HG03571 (cell line): ENCODE measurements around the gene CSRNP3.
"Not testable (repeated sequence)": the region's sequence is repeated elsewhere in the genome, so short reads cannot be mapped to it uniquely, and the experiment has no call there.

ENCODE experiments used
- ATAC-seq: cut with Tn5 transposase; IDR thresholded peaks from one replicate; pipeline ENCODE4 v1.9.1; 2021; ENCODE audit not compliant: unreplicated experiment

The CSRNP3 gene

GRCh38 chr2:165631089-165631488, 161.6 kb downstream of the CSRNP3 start:
- ATAC-seq = no peak

- ATAC-seq = no peak
Observed at GRCh38 chr2:165632594-165632993, 163.1 kb downstream of the CSRNP3 start.

GRCh38 chr2:165633431-165633830, 163.9 kb downstream of the CSRNP3 start:
- no peak for ATAC-seq

GRCh38 chr2:165634282-165634681, 164.8 kb downstream of the CSRNP3 start:
- ATAC-seq = no peak

DNA sequence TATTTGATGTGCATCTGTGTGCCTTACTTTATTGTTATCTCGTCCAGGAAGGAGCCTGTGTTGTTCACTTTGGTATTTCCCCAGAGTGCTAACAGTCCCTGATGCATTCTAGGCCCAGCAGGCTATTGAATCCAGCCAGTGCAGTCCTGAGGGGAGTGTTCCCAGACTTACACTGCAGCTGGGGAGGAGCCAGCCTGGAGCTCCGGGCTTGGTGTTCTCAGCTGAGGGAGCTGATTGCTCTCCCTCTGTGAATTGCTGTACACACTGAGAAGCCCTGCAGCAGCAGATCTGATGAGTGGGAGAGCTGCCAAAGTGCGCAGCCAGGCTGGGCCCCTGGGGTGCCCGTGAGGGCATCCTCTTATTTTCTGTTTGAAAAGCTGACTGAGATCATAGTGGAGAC, 165.4 kb downstream of the CSRNP3 start:
- ATAC-seq = no peak

DNA sequence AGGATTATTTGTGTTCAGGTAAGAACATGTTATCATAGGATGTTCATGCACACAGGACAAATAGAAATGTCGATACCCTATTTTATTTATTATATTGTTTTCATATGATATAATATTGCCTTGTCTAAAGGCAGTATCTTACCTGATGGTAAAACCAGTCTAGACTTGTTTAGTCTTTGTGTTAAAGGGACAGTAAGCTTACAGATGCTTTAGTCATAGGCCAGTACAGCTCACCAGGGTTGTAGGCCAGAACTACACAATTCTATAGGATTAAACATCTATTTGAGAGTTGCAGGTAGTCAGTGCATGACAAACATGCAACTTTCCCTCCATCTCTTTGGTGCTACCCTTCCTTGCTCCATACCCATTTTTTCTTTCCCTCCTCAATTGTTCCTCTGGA, 166.0 kb downstream of the CSRNP3 start:
- ATAC-seq = no peak

- ATAC-seq = no peak
Observed at GRCh38 chr2:165636959-165637358, 167.5 kb downstream of the CSRNP3 start.

DNA sequence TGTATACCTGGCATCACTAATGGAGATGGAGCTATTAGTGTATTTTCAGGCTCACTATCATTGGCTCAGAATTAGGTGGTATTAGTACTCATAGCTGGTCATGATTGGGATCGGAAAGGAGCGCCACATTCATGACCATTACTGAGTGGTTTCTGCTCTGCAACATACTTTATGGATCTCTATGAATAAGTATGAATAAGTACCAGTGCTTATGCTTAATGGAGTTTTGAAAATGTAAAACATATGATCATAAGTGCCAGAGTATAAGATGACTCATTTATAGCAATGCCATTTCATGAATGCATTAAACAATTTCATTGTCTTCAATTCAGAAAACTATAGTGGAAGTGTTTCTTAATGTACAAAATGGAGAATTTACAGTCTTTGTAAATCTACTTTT, 167.9 kb downstream of the CSRNP3 start:
- ATAC-seq = no peak

DNA sequence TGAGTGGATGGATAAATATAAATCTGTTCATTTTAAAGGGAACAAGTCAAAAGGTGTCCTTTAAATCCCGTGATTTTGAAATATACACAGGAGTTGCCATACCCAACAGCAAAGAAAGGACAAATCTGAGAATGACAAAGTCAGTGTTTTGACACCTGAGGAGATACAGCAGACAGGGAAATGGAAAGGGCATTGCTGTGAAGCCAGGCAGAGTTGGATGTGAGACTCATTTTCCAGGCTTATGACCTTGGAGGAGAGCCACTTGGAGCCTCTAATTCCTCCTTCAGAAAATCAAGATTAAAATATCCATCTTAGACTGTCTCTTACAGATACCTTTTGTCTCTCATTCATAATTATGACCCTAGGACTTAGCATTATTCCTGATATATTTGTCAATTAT, 170.0 kb downstream of the CSRNP3 start:
- no peak for ATAC-seq

DNA sequence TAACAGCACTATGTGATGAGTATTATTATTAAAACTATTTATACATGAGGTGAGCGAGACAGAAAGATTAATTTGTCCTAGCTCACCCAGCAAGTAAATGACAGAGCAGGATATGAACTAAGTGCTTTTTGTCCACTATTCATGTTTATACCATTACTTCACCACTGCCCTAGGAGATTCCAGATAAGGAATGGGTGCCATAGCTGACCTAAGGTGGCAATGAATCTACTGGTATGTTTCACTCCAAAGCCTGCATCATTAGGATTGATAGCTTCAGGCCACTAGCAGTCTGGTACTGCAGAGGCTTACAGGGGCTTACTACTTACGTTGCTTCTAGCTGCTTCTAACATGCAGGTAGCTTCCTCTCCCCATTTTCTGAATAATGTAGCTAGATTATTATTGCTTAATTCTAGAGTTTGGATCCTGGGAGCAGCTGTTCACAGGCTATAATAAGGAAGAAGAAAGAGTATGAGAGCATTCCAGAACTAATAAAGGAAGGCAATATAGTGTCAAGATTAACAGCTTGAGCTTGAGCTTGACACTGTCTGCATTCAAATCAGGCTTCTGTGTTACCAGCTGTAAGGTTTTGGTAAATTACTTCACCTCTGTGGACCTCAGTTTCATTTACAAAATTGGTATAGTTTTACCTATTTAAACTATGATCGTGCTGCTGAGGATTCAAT, 170.9 kb downstream of the CSRNP3 start:
- ATAC-seq = no peak

- no peak for ATAC-seq
Observed at GRCh38 chr2:165645930-165646831, 176.7 kb downstream of the CSRNP3 start.

DNA sequence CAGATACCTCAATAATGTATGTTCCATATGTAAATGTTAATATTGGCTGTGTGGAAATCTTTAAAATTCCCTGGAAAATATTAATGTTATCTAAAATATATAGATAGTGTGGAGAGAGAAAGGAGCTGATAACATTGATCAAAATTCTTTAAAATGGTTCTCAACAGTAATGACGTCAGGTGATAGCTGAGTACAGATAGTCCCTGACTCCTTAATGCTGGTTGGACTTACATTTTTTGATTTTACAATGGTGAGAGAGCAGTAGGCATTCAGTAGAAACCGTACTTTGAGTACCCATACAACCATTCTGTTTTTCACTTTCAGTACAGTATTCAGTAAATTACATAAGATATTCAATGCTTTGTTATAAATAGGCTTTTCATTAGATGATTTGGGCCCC, 177.9 kb downstream of the CSRNP3 start:
- ATAC-seq = no peak

DNA sequence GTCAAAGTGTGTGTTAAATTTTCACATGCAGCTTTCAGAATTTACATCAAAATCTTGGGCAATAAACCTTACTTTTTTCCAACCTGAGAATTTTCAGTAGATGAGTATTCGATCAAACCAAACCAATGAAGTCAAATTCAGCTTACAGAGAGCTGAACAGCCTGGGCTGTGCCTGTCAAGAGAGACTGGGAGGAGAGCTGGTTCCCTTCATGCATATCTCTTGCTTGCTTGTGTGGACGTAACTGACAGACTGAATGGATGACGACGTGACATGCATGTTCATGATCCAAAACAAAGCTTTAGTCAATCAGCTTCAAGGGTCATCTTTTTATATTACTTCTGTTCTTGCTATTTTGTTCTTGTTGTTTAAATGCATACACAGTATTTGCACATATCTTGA, 179.3 kb downstream of the CSRNP3 start:
- no peak for ATAC-seq

GRCh38 chr2:165651233-165651632, 181.7 kb downstream of the CSRNP3 start:
- ATAC-seq = no peak

- no peak for ATAC-seq
Observed at GRCh38 chr2:165655661-165656060, 186.2 kb downstream of the CSRNP3 start.

GRCh38 chr2:165660361-165660760, 190.9 kb downstream of the CSRNP3 start:
- ATAC-seq = no peak

GRCh38 chr2:165662720-165663119, 193.2 kb downstream of the CSRNP3 start:
- no peak for ATAC-seq

- ATAC-seq = no peak
Observed at GRCh38 chr2:165665614-165666013, 196.1 kb downstream of the CSRNP3 start.

- ATAC-seq = not testable (repeated sequence)
Observed at GRCh38 chr2:165666073-165666472, 196.6 kb downstream of the CSRNP3 start.

DNA sequence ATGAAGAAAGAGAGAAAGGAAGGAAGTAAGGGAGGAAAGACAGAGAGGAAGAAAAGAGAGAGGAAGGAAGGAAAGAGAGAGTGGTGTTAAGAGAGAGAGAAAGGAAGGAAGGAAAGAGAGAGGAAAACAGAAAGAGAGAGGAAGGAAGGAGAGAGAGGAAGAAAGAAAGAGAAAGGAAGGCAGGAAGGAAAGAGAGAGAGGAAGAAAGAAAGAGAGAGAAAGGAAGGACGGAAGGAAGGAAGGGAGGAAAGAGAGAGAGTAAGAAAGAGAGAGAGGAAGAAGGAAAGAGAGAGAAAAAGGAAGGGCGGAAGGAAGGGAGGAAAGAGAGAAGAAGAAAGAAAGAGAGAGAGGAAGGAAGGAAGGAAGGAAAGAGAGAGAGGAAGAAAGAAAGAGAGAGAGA, 197.1 kb downstream of the CSRNP3 start:
- no peak for ATAC-seq

GRCh38 chr2:165667375-165667774, 197.9 kb downstream of the CSRNP3 start:
- ATAC-seq = no peak

DNA sequence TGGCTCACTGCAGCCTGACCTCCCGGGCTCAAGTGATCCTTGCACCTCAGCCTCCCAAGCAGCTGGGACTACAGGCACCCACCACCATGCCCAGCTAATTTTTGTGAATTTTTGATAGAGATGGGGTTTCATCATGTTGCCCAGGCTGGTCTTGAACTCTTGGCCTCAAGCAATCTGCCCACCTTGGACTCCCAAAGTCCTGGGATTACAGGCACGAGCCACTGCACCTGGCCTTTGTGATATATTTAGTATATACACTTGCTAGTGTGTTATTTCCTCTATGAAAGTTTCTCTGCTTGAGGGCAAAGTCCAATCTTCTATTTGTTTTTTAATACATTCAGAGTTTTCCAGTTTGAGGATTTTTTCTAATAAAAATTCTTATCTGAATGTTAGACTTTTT, 205.3 kb downstream of the CSRNP3 start:
- no peak for ATAC-seq
